CD4-positive, alpha-beta T cell treated with Interleukin-10 for 1 hour (primary cell): ENCODE results near the gene NR6A1.
A peak's percentile ranks its signal among the peaks of the same experiment; 100 is the strongest.
"Not testable (repeated sequence)": the region's sequence is repeated elsewhere in the genome, so short reads cannot be mapped to it uniquely, and the experiment has no call there.

Experiments used
- DNase-seq: peaks from one replicate; pipeline ENCODE4 v3.0.0-alpha.2; 2020

NR6A1 gene

DNA sequence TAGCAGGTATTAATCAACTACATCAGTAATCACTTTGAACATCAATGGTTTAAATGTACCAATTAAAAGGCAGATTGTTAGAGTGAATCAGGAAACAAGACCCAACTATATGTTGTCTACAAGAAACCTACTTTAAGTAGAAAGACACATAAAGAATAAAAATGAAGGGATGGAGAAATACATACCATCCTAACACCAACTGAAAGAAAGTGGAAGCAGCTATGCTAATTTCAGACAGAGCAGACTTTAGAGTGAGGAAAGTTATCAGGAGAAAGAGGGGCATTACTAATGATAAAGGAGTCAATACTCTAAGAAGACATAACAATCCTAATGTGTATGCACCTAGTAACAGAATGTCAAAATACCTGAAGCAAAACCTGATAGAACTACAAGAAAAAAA lies 125.8 kb downstream of the NR6A1 start:
- no peak for DNase-seq

DNA sequence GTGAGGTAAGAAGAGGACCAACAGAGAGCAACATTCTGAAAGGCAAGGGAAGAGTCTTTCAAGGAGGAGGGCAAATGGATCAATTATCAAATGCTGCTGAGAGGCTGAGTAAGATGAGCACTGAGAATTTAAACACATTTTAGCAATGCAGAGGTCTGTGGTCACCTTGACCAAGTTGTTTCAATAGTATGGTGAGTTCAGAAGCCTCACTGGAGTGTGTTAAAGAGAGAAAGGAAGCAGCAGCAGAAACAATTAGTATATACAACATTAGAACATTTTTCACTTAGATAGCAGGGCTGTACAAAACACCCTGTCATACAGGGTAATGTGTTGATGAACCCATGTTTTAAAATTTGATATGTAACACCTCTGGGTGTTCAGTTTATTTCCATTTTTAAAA lies 131.5 kb downstream of the NR6A1 start:
- DNase-seq = no peak

DNA sequence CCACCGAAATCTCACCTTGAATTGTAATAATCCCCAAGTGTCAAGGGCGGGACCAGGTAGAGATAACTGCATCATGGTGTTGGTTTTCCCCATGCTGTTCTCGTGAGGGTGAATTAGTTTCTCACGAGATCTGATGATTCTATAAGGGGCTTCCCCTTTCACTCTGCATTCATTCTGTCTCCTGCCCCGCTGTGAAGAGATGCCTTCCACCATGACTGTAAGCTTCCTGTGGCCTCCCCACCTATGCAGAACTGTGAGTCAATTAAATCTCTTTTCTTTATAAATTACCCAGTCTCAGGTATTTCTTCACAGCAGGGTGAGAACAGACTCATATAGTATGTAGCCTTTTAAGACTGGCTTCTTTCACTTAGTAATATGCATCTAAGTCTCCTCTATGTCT lies 135.8 kb downstream of the NR6A1 start:
- DNase-seq = no peak

DNA sequence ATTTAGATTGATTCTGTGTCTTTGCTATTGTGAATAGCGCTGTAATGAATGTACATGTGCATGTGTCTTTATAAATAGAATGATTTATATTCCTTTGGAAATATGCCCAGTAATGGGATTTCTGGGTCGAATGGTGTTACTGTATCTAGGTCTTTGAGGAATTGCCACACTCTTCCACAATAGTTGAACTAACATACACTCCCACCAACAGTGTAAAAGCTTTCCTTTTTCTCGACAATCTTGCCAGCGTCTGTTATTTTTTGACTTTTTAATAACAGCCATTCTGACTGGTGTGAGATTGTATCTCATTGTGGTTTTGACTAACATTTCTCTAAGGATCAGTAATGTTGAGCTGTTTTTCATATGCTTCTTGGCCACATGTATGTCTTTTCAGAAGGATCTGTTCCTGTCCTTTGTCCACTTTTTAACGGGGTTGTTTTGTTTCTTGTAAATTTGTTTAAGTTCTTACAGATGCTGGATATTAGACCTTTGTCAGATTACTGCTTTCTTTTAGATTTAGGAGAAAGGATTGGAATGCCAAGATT lies 139.0 kb downstream of the NR6A1 start:
- no peak for DNase-seq

DNA sequence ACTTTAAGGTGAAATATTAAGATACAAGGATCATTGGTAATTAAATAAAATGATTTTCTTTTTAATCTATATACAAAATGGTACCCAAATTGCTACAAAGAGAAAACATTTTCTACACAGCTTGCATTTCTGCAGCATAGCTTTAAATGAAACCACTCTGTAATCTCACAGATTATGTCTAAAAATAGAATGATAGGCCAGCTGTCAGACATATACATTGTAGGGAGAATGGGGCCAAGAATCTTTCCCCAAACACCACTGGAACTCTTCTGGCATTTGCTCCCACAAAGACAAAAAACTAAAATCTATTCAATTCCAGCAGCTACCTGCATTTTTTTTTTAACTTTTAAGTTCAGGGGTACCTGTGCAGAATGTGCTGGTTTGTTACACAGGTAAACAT lies 139.8 kb downstream of the NR6A1 start:
- DNase-seq = no peak

DNA sequence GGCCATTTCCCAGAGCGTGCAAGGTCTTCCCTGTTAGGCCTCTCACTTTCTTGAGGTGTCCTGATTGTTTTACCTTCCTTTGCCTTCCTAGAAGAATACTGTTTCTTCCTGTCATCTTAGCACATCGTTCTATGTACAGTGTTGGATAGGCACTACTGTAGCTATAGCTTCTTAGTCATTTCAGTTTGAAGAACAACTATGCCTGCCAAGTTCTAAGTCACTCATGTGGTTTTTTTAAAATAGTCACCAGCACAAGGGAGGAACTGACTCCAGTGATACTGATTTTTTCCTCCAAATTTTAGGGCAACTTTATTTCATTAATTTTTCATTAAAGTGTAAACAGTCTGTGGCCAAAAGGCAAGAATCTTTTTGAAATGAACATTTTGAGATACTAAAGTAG lies 141.5 kb downstream of the NR6A1 start:
- no peak for DNase-seq

DNA sequence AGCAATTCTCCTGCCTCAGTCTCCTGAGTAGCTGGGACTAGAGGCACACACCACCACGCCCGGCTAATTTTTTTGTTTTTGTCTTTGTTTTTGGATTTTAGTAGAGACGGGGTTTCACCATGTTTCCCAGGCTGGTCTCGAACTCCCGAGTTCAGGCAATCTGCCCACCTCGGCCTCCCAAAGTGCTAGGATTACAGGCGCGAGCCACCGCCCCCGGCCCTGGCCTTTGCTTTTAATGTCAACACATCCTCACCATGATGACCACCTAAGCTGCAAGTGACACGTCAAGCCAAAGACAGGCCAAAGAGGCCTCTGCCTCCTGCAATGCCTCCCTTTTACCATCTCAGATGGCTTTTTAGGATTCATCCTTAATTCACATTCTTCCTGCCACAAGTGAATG lies 142.4 kb downstream of the NR6A1 start:
- no peak for DNase-seq

DNA sequence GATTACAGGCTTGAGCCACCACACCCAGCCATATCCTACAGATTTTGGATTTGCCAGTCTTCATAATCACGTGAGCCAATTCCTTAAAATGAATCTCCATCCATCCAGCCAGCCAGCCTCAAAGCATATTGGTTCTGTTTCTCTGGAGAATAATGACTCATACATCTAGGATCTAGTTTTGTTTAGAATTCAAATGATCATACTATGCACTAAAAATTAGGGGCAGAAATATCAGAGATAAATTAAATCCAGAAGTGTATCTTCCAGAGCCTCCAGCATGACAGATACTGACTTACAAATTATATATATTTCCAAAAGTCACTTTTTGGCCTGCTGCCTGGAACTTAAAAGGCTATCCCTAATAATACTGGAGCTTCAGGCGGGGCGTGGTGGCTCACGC lies 144.8 kb downstream of the NR6A1 start:
- DNase-seq = no peak

DNA sequence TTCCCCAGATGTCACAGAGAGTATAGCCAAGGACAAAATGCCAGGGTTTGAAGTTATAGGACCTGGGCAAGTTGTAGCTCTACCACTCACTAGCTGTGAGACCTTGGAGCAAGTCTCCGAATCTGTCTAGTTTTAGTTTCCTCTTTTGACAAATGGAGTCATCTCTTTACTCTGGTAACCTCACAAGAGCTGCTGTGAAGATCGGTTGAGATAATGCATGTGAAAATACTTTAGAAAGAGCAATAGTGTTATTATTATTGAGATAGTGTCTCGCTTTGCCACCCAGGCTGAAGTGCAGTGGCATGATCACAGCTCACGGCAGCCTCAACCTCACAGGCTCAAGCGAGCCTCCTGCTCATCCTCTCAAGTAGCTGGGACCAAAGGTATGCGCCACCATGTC lies 146.0 kb downstream of the NR6A1 start:
- DNase-seq = no peak

DNA sequence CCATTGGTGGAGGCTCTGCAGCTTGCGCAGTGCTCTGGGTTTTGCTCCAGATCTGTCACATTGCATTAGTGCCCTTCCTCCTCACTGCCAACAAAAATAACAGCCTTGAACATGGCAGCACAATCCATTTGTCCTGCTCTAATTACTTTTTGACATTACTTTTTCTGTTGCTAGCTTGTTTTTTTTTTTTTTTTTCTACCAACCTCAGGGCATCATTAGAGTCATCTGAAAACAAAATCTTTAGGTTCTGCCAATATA lies 146.4 kb downstream of the NR6A1 start:
- DNase-seq = no peak

DNA sequence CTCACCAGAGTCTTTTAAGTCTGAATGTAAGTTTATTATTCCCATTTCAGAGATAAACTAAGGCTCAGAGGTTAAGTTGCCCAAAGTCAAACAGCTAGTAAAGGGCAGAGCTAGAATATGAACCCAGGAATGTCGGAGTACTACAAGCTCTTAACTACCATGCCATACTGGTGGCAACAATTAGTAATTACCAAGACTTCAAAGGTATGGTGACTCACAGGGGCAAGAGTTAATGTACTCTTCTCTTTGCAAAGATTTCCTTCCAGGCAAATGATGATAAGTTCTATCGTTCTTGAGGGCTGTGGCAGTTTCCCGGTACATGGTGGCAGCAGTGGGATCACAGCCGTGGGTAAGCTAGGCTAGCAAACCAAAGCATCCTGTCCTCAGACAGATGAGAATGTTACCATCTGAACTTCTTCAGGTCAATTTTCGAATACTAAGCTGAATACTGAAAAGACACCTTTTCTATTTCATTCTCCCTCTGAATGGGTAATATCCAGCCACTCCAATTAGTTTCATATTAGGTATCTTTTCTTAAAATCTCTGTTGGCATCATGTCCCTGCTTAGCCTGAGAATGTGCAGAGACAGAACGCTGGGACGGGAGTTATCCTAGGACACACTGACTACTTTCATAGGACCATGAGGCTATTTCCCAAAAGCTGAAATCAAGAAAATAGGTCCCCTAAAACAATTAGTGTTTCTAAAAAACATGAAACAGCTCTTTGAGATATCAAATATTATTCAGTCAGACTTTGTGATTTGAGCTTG lies 147.0 kb downstream of the NR6A1 start:
- DNase-seq = no peak

DNA sequence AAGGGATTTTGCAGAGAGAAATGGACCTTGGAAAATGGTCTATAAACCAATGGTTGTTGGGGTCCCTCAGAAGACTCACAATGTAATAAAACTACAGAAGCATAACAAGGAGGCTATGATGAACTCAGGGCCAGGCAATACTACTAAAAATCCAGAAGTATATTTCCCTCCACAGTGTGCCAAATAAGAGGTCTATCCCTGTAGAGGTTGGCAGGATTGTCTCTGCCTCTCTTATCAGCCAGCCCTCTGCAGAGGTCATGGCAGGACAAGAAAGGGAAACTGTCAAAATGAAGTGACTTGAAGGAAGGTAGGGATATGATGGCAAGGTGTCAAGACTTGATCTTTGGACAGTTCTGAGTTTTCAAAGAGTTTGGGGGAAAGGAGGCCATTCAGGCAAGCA lies 148.2 kb downstream of the NR6A1 start:
- no peak for DNase-seq

DNA sequence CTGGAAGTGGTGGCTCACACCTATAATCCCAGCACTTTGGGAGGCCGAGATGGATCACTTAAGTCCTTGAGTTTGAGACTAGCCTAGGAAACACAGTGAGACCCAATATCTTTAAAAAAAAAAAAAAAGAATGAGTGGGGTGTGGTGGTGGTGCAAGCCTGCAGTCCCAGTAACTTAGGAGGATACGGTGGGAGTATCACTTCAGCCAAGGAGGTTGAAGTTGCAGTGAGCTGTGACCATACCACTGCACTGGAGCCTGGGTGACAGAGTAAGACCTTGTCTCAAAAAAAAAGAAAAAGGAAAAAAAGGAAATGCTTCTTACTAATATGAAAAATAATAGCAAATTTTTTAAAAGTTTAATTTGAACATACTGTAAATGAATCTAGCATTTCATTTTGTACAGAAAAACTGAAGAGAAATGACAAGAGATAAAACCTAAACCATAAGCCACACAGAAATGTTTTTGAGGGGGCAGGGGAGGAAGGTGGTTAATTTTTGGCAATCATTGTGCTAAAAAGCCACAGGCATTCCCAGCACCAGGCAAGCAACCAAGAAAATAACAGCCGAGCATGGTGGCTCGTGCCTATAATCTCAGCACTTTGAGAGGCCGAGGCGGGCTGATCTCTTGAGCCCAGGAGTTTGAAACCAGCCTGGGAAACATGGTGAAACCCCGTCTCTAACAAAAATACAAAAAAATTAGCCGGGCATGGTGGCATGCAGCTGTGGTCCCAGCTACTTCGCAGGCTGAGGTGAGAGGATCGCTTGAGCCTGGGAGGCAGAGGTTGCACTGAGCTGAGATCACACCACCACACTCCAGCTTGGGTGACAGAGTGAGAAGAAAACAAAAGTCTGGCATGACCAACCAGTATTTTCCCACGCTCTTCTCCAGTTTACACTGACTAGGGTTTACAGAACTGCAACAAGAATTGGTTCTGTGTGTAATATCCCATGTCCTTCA lies 149.5 kb downstream of the NR6A1 start:
- DNase-seq = peak; percentile 29

DNA sequence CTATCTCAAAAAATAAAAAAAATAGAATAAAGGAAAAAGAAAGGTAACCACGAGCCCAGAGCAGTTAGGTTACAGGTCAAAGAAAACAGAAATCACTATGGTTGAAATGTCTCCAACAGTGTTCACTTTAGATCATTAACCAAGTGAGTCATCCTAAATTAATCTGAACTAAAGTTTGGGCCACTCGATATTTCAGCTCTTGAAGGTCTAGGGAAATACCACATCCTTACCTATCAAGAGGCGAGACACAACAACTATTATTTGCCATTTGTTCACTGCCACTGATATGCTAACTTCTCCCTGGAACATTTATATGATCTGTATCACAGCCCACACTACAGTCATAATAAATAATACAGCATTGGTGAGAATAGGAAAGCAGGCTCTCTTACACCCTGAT lies 152.6 kb downstream of the NR6A1 start:
- no peak for DNase-seq

DNA sequence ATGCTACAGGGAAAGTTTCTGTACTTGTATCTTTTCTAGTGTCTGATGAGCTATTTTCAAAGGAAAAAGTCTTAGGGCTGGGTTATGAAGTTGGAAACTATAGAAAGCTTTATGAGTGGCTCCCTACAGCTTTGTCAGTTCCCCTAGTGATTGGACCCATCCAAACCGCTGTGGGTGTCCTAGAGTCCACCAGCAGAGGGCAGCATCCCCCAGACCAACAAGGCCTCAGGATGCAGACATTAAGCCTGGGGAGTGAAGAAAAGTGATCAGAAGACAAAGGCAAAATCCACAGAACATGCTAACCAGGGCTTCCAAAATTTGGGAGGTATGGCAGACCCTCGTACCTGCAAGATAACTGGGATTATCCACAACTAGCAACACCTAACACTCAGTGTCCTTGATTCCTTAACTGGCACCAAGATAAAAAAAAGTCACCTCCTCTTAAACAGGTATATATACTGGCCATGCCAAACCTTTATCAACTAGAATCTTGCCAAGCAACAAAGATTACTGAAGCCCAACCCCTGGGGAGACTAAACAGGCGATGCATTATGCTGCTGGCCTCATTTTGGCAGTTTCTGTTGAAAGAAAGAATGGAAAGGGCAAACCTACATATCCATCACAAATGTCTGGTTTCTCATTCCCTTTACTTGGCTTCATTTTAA lies 153.5 kb downstream of the NR6A1 start:
- peak; percentile 65 for DNase-seq

DNA sequence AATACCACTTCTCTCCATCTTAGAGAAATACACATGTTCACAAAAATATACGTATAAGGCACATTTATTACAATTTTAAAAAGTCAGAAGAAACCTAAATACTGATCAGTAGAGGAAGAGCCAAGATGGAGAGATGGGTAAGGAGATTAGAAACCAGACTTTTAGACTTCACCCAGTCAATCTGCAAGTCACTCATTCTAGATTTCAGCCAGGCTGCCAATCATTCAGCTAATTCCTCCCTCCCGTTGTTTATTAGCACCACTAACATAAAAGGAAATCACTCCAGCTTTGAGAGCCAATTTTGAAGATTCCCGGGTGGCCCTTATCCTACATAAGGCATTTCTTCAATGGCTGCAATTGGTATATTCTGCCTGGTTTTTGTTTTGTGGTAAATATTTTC lies 154.2 kb downstream of the NR6A1 start:
- DNase-seq = no peak

DNA sequence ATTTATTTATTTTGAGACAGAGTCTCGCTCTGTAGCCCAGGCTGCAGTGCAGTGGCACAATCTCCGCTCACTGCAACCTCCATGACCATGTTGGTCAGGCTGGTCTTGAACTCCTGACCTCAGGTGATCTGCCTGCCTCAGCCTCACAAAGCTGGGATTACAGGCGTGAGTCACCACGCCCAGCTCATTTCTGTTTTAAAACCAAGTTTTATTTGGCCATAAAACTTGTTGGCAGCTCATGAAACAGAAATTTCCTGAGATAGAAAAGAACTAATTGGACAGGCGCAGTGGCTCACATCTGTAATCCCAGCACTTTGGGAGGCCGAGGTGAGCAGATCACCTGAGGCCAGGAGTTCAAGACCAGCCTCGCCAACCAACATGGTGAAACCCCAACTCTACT lies 155.3 kb downstream of the NR6A1 start:
- not testable (repeated sequence) for DNase-seq

DNA sequence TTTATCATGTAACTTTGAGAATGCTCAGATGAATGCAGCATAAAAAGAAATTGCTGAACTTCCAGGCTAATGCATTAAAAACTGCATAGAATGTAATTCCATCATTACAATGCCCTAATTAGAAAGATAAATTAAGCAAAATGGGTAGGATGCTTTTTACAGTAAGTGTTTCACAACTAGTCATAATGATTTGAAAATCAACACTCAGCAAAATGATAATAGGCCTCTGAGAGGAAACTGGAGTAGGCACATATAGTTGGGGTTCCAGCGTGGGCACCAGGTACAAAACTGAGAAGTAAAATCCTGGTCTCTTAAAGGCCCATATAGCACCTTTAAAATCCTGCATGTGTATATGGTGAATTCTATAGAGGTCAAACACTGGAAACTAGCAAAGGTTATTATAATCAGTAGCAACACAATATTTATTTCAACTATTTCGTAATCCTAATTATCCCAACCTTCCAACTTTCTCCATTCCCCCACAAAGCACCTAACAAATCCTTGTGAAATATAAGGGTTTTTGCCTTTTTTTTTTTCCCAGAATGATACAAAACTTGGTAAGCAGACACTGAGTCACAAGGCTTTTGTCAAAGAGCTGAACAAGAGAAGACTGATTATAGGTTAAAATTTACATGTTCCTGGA lies 155.9 kb downstream of the NR6A1 start:
- no peak for DNase-seq

DNA sequence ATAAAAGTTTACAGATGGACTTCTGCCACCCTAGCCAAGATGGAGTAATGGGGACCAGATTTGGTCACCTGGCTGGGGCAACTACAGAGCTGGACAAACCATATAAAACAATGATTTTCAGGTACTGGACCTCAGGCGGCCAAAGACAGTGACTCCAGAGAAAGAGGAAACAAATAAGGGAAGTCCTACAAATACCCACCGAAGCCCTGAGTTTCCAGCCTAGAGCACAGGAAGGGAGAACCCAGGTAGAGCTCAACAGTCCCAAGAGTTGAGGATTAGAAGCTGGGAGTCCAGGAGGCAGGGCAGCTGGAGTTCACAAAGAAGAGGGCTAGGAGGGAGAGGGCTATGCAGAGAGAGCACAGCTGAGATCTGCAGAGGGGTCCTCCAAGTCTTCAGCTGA lies 157.3 kb downstream of the NR6A1 start:
- DNase-seq = no peak

DNA sequence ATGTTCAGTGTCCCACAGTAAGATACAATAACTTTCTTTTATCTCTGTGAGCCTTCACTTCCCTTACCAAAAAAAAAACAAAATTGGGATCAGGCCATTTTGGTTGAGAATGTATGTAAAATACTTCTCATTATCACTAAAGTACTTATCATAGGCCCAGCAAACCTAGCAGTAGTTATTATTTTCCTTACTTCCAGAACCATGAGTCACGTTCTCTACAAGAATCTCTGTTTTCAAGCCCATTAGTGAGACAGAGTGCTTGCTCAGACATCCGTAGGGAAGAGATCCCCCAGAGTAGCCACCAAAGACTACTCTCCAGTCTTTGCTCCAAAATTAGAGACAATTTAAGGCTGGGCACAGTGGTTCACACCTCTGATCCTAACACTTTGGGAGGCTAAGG lies 160.0 kb downstream of the NR6A1 start:
- DNase-seq = no peak

DNA sequence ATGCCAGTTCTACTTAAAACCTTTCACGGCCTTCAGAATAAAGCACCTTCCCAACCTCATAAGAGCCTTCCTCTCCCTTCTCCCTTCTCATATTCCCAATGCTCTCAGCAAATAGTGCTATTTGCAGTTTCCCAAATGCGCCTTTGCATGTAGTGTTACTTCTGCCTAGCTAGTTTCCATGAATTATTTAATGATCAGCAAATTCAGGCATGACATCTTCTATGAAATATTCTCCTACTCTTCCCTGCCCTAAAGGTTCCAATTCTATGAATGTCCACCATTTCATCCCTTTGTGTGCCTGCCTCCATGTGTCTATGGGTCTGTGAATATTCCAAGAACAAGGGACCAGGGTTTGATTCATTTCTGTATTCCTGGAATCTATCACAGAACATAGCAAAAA lies 165.1 kb downstream of the NR6A1 start:
- DNase-seq = no peak

DNA sequence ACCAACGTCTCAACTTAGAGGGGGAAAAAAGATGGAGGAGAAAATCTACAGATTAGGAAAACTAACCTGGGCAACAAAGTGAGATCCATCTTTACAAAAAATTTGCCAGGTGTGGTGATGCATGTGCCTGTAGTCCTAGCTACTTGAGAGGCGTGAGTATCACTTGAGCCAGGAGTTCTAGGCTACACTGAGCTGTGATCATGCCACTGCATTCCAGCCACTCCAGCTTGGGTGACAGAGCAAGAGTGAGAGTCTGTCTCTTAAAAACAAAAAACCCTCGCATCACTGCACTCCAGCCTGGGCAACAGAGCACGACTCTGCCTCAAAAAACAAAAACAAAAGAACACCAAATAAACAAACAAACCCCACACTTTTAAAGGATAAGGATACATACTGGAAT lies 165.9 kb downstream of the NR6A1 start:
- no peak for DNase-seq

DNA sequence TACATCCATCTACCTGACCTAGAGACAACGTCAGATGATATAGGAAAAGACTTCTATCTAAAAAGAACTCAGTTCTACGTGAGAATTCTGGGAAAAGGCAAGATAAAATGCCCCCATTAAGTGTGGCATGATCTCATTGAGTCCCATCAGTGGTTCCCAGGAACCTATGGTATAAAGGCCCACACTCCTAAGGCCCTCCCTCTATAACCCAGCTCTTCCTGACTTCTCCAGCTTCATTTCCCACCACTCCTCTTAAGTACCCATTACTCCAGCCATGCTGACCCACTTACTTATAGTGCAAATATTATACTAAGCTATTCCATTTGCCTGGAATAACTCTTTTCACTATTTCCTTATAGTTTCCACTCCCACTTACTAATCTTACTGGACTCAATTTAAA lies 168.5 kb downstream of the NR6A1 start:
- no peak for DNase-seq
